Endothelial cell of umbilical vein (primary cell): ENCODE data around the gene ADGRD2. TPM values are rescaled to one million over a fixed set of nuclear protein-coding genes. Genes with fewer than 3 reads are reported as not detected.

Source experiments
- BruUV-seq: library from RNA; stranded (reverse); fragments of 400-500 nt; replicated peaks from 2 replicates; lab custom pipeline; 2021; lab: Mats Ljungman, UMichigan
- CTCF ChIA-PET: fragments of 300-600, 350-600 bp; sonication (Branson Sonifier 250); formaldehyde crosslinking; loops from one replicate; lab custom pipeline; 2021; ENCODE audit warnings: antibody characterized with exemption, inconsistent platforms; lab: Charles Lee
- POLR2A ChIA-PET: fragments of 300-600, 350-600 bp; sonication (Branson Sonifier 250); formaldehyde crosslinking; loops from one replicate; lab custom pipeline; 2021; ENCODE audit warnings: antibody characterized with exemption, inconsistent platforms; lab: Charles Lee
- DNase-seq: peaks from one replicate; pipeline ENCODE4 v3.0.0-alpha.2; 2011; ENCODE audit warnings: low read depth, low spot score
- FAIRE-seq: peaks from 2 replicates; lab custom pipeline; 2011; peaks lifted over from hg19 to GRCh38; lab: Jason Lieb, UNC
- H2AFZ ChIP-seq: 2 replicates; pipeline ENCODE4 v1.6.0; 2012; ENCODE audit warnings: low read depth, low read length, control low read depth, inconsistent platforms
- H3K27ac ChIP-seq: 2 replicates; pipeline ENCODE4 v1.5.1; 2011; ENCODE audit warnings: low read depth, mild to moderate bottlenecking, control low read depth, low read length, moderate library complexity; ENCODE audit not compliant: insufficient read depth
- H3K27me3 ChIP-seq, 2 experiments: 2 replicates each; pipeline versions ENCODE4 v1.6.0 to v1.6.1; 2011; ENCODE audit warnings: low read length in 2 of 2, mixed read lengths in 1 of 2; ENCODE audit not compliant: control insufficient read depth in 2 of 2, insufficient read depth in 2 of 2
- H3K36me3 ChIP-seq, 2 experiments: 2 replicates in 1 of 2; 3 replicates in 1 of 2; pipeline ENCODE4 v1.5.1; 2011; ENCODE audit warnings: low read length in 2 of 2, mild to moderate bottlenecking in 1 of 2, moderate library complexity in 1 of 2; ENCODE audit not compliant: control insufficient read depth in 2 of 2, insufficient read depth in 2 of 2; ENCODE audit errors: extremely low read depth in 1 of 2
- H3K4me1 ChIP-seq: 3 replicates; pipeline ENCODE4 v1.5.1; 2011; ENCODE audit warnings: mild to moderate bottlenecking, low read length; ENCODE audit not compliant: control insufficient read depth, insufficient read depth; ENCODE audit errors: extremely low read depth
- H3K4me2 ChIP-seq: 2 replicates; pipeline ENCODE4 v1.6.1; 2011; ENCODE audit warnings: low read length, control low read depth, mixed read lengths; ENCODE audit not compliant: insufficient read depth
- H3K4me3 ChIP-seq, 3 experiments: fragments of 200-600 bp in 1 of 3; sonication (generic), shearing (Covaris generic) in 1 of 3; replicated peaks in 1 of 3; 2 replicates each; pipeline ENCODE4 v1.5.1; 2011 to 2016; ENCODE audit warnings: control low read depth in 3 of 3, low read length in 3 of 3, mild to moderate bottlenecking in 2 of 3, inconsistent platforms in 1 of 3, low read depth in 1 of 3, moderate library complexity in 1 of 3; ENCODE audit not compliant: insufficient read depth in 1 of 3
- H3K79me2 ChIP-seq: 2 replicates; pipeline ENCODE4 v1.6.0; 2012; ENCODE audit warnings: low read length, inconsistent platforms; ENCODE audit not compliant: control insufficient read depth, insufficient read depth
- H3K9ac ChIP-seq: replicated peaks from 2 replicates; pipeline ENCODE3; 2011; ENCODE audit warnings: low read length, control low read depth; ENCODE audit not compliant: insufficient read depth; ENCODE audit errors: extremely low read depth
- H3K9me1 ChIP-seq: replicated peaks from 3 replicates; pipeline ENCODE4 v1.6.0; 2011; ENCODE audit warnings: mild to moderate bottlenecking, low read length; ENCODE audit not compliant: control insufficient read depth, insufficient read depth; ENCODE audit errors: extremely low read depth
- H3K9me3 ChIP-seq: replicated peaks from 2 replicates; pipeline ENCODE4 v1.5.1; 2012; ENCODE audit warnings: low read length, inconsistent platforms; ENCODE audit not compliant: control insufficient read depth, insufficient read depth
- H4K20me1 ChIP-seq: replicated peaks from 2 replicates; pipeline ENCODE3; 2011; ENCODE audit warnings: mild to moderate bottlenecking, low read length; ENCODE audit not compliant: control insufficient read depth, insufficient read depth; ENCODE audit errors: extremely low read depth
- CTCF ChIP-seq, 2 donors: IDR thresholded peaks; 1 replicate in 1 of 2; 2 replicates in 1 of 2; pipeline ENCODE4 v1.5.1; 2011; ENCODE audit warnings: low read length in 2 of 2, mild to moderate bottlenecking in 2 of 2, moderate library complexity in 2 of 2, control low read depth in 1 of 2, inconsistent platforms in 1 of 2, low read depth in 1 of 2; ENCODE audit not compliant: insufficient read depth in 1 of 2; ENCODE audit errors: extremely low read depth in 1 of 2
- EZH2 ChIP-seq: IDR thresholded peaks from 2 replicates; pipeline ENCODE4 v1.6.1; 2012; ENCODE audit warnings: borderline replicate concordance, low read depth, mild to moderate bottlenecking, moderate library complexity, low read length, inconsistent platforms; ENCODE audit not compliant: severe bottlenecking
- FOS ChIP-seq: IDR thresholded peaks from 2 replicates; pipeline ENCODE4 v1.6.1; 2011; ENCODE audit warnings: mild to moderate bottlenecking, low read length, moderate library complexity, borderline replicate concordance; ENCODE audit not compliant: insufficient read depth
- GATA2 ChIP-seq: IDR thresholded peaks from 2 replicates; pipeline ENCODE4 v1.7.0; 2011; ENCODE audit warnings: low read depth, mild to moderate bottlenecking, moderate library complexity, mixed read lengths, low read length; ENCODE audit not compliant: insufficient read length, insufficient read depth
- JUN ChIP-seq: IDR thresholded peaks from 2 replicates; pipeline ENCODE4 v1.6.1; 2011; ENCODE audit warnings: borderline replicate concordance, low read depth; ENCODE audit not compliant: insufficient read length, insufficient read depth
- MAX ChIP-seq: IDR thresholded peaks from 2 replicates; pipeline ENCODE4 v1.6.1; 2011; ENCODE audit not compliant: insufficient read depth, insufficient read length
- MYC ChIP-seq: IDR thresholded peaks from one replicate; pipeline ENCODE4 v1.6.1; 2011; ENCODE audit warnings: mild to moderate bottlenecking, low read depth, low read length
- POLR2A ChIP-seq: IDR thresholded peaks from 2 replicates; pipeline ENCODE4 v1.6.1; 2012; ENCODE audit warnings: low read depth, mild to moderate bottlenecking, control low read depth, low read length
- POLR2AphosphoS5 ChIP-seq: IDR thresholded peaks from 2 replicates; pipeline ENCODE4 v1.6.1; 2012; ENCODE audit warnings: low read depth, mild to moderate bottlenecking, control low read depth, low read length, moderate library complexity; ENCODE audit not compliant: insufficient read depth
- dilution Hi-C: fragments of 300-500 bp; cut with MboI; formaldehyde crosslinking; loops from one replicate; pipeline ENCODE4 v1.15.0; 2019; ENCODE audit warnings: low sequenced_read_pairs; ENCODE audit not compliant: extremely low pct_ligation_motif_present
- intact Hi-C: fragments of 100-400 bp; cut with micrococcal nuclease; formaldehyde crosslinking; loops from one replicate; pipeline ENCODE4 v1.10.0; 2022
- polyA plus RNA-seq, 4 experiments: library from polyadenylated mRNA; depleted of rRNA in 3 of 4; stranded (reverse) in 3 of 4; unstranded in 1 of 4; fragments of >200 nt; gene quantifications; 2 replicates each; pipeline versions ENCODE4 v1.2.1 to v1.2.3, GENCODE V29; 2011 to 2012; ENCODE audit warnings: missing spikeins in 1 of 4
- total RNA-seq: library from RNA; stranded (reverse); gene quantifications from 2 replicates; pipeline ENCODE4 v1.2.3, GENCODE V29; 2021

Gene ADGRD2
- total and polyA plus RNA-seq, 2 donors (not counting 3 experiments of a cell fraction or from before 2014, with no cell fraction given) = not detected

- Histone ChIP-seq H3K27me3 (peaks cover 2% of the 10 kb centered on the region in 2 experiments), H3K4me1 (no peaks in the 10 kb centered on the region), H4K20me1 (no peaks in the 10 kb centered on the region), H3K4me3 (no peak overlapping the region), H3K79me2 (no peaks in the 10 kb centered on the region), H3K4me2 (no peak overlapping the region), H3K36me3 (no peaks in the 10 kb centered on the region), H3K9ac (no peak overlapping the region), H2AFZ (no peak overlapping the region), H3K9me3 (no peaks in the 10 kb centered on the region), H3K9me1 (no peaks in the 10 kb centered on the region), H3K27ac (no peak overlapping the region)
- dilution Hi-C loops (no loop called here), intact Hi-C loops (no loop called here)
- BruUV-seq = no TSS peak
- no peak for FAIRE-seq
- TF ChIP-seq CTCF (IDR thresholded peaks at IDR 0.05; ENCODE audit: extremely low read depth in 1 of 2, insufficient read depth in 1 of 2, low read depth in 1 of 2, low read length in 2 of 2) = no peak
- TF ChIP-seq MYC = no peak
- TF ChIP-seq EZH2 = no peak
- no peak for TF ChIP-seq JUN
- no peak for TF ChIP-seq POLR2A
- TF ChIP-seq GATA2 = no peak
- TF ChIP-seq MAX = no peak
- no peak for TF ChIP-seq POLR2AphosphoS5
- TF ChIP-seq FOS = no peak
- ChIA-PET POLR2A (no interaction called here), CTCF (interaction anchor here (1.2 to 5.5 kb wide), 2 partner anchors 18 to 19 kb away, joined by 6 to 28 read pairs; no protein-coding TSS in a partner anchor)
- DNase-seq = no peak
Observed at GRCh38 chr9:124518116-124518515, 67.9 kb downstream of the ADGRD2 start.
